NCI-H748 (cell line): ENCODE data around the gene TIMM13.

Experiments used
- DNase-seq: peaks from one replicate; lab custom pipeline; 2025; ENCODE audit not compliant: unreplicated experiment; lab: John Stamatoyannopoulos, UW

The TIMM13 gene

DNA sequence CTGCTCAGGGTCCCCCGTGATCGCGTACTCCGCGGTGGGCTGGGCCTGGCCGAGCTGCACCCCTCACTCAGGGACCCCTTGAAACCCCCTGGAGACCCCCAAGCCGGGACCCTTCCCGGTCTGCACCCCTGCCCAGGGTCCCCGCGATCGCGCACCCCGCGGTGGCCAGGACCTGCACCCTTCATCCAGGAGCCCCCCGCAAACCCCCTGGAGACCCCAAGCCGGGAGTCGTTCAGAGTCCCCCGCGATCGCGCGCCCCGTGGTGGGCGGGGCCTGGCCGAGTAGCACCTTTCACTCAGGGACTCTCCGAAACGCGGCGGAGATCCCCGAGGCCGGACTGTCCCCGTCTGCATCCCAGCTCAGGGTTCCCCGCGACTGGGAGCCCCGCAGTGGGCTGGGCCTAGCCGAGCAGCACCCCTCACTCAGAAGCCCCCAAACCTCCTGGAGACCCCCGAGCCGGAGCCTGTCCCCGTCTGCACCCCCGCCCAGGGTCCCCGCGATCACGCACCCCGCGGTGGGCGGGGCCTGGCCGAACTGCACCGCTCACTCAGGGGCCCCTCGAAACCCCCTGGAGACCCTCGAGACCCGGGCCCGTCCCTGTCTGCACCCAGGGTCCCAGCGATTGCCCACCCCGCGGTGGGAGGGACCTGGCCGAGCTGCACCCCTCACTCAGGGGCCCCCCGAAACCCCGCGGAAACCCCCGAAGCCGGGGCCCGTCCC, 28.6 kb upstream of the TIMM13 start:
- peak; percentile 27 for DNase-seq

DNA sequence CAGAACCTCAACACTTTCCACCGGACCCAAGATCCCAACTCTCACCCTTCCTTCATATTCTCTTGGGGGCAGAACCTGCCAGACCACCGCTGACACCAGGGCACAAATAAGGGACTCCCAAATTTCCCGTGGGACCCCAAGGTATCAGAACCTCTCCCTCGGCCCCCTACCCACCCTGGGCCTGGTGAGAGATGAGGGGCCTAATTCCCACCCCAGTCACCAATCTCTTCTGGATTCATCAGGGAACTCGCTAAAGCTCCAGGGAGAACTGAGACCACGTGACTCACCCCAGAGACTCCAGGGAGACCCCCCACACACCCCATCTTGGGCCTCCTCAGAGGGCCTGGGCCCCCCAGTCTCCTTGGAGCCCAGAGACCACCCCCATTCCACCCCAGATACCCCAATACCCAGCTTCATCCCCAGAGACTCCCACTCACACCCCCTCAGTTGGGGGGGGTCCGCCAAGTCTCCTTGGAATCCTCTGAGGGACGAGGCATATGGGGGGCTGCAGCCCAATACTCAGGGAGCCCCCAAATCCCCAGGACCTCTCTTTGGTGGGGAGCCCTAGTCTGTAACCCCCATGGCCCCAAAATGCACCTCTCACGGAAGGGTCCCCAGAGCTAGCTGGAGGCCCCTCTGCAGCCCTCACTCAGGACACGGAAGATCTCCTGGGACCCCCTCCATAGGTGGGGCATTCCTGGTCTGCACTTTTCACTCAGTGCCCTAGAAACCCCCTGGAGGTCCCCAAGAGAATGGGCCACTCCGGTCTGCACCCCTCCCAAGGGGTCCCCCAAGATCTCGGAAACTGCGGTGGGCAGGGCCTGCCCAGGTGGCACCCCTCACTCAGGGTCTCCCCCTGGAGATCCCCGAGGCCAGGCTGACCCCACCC, 27.8 kb upstream of the TIMM13 start:
- DNase-seq = no peak

DNA sequence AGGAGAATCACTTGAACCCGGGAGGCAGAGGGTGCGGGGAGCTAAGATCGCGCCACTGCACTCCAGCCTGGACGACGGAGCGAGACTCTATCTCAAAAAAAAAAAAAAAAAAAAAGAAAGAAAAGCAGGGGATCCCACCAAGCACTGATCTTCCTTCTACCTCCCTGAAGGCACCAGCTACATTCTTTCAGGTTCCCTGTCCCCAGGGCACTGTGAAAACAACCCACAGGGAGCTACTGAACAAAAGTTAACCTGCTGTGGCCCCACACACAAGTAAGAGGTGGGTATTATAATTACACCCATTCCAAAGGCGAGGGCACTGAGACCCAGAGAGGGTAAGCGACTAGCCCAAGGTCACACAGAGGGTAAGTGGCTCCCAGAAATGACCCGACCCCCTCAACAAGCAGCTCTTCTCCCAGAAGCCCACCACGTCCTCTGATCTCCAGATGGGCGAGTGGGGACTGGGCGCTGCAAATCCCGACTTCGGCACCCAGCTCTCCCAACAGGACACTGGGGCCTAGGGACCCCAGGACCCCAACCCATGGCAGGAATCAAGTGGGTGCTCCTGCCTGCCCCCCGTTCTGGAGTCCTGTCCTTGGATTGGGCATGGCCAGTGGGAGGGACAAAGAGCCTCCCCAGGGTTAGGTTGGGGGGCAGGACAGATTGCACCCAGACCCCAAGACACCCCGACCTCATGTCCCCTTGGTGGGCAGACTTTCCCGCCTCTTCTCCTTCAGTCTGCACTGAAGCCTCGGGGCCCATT, 27.0 kb upstream of the TIMM13 start:
- no peak for DNase-seq

DNA sequence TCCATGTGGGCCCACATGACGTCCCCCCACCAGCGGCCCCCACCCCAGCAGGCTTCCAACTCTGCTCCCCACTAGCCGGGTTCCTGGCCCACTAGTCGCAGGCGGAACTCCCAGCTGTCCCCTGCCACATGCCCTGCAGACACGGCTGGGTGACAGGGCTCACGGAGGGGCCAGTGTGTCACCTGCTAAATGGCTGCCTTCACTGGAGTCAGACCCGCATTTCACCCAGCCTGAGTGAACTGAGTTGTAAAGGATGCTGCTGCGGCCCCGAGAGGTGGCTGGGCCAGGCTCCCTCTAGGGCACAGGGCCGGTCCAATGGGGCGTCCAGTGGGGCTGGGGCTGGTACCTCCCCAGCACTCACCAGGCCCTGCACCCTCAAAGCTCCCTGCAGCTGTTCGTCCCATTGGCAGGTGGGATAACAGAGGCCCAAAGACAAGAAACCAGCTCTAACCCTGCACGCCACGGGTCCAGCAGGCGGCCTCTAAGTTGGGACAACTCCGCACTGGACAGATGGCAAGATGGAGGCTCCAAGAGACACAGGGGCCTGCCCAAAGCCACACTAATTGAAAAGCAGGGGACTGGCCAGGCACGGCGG, 26.1 kb upstream of the TIMM13 start:
- DNase-seq = no peak

DNA sequence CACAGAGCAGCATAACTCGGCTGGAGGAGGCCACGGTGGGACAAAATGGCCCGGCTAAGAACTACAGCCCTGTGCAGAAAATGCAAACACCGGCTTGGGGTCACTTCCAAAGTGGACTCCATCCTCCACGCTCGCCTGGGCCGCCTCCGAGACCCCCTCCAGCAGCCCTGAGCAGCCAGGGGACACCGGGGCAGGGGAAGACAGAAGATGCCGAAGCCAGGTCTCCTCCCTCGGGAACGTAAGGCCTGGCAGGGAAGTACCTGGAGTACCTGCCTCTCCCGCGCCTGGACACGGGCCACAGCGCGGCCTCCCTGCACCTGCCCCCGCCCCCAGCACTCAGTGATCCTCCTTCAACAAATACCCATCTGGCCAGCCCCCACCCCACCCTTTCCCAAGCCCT, 24.4 kb upstream of the TIMM13 start:
- no peak for DNase-seq

DNA sequence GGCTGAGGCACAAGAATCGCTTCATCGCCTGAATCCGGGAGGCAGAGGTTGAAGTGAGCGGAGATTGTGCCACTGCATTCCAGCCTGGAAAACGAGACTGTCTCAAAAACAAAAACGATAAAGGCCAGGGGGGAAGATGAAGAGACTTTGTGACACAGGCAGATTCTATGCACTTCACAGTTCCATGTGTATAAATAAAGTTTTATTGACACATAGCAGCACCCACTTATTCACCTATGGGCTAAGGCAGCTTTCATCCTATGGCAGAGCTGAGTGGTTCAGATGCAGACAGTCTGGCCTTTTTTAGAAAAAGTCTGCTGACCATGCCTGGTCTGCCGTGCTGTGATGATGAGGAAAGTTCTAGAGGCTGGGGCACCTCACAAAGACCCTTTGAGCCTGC, 23.8 kb upstream of the TIMM13 start:
- DNase-seq = no peak

DNA sequence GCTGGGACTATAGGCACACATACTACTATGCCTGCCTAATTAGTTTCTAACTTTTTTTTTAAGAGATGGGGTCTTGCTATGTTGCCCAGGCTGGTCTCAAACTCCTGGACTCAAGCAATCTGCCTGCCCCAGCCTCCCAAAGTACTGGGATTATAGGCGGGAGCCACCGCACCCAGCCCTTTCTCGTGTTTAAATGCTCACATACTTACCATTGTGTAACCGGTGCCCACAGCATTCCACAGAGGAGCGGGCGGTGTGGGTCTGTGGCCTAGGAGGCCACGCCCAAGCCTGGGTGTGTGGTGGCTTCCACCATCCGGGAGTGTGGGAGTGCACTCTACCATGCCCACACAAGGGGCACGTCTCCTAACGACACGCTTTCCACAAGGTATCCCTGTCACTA, 21.6 kb upstream of the TIMM13 start:
- DNase-seq = no peak

DNA sequence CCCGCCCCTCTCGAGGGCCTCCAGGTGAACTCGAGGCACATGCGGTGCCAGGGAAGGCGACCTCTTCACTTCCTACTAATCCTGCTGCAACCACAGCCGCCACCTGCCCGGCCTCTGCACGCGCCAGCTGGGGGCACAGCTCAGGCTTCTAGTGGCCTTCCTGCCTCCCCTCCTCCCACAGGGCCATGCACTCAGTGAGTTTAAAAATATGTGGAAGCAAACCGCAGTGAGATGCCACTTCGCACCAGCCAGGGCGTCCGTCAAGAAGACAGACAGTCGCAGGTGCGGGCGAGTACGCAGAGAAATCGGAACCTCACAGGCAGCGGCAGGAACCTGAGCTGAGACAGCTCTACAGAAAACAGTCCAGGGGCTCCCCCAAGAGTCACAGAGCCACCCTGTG, 19.0 kb upstream of the TIMM13 start:
- DNase-seq = no peak

DNA sequence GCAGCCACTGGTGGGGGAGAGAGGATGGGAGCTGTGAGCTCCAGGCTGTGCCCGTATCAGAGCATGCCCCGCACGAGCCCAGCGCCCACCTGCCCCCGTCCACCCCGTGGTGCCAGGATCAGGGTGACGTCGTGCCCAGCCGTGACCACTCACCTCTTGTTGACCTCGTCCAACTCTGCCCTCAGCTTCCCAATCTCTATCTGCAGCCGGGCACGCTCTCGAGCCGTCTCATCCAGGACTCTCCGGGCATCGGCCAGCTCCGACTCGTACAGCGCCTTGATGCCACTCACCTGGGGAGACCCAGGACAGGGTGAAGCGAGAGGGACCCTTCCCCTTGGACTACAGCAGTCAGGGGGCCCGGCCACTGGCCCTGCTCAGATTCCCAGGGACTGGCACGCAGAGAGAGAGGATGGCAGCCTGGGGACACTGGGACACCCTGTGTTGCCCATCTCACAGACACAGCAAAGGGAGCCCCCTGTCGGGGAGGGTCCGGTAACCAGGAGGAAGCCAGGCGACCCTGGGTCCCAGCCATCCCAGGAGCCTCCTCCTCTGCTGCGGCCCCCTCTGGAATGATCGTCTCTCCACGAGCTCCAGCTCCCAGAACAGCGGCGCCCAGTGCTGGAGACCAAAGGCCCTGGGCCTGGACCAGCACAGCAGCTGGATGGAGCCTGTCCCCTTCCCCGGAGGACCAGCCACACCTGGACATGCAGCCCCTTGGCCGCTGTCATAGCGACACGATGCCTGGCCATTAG, 17.0 kb upstream of the TIMM13 start:
- no peak for DNase-seq

DNA sequence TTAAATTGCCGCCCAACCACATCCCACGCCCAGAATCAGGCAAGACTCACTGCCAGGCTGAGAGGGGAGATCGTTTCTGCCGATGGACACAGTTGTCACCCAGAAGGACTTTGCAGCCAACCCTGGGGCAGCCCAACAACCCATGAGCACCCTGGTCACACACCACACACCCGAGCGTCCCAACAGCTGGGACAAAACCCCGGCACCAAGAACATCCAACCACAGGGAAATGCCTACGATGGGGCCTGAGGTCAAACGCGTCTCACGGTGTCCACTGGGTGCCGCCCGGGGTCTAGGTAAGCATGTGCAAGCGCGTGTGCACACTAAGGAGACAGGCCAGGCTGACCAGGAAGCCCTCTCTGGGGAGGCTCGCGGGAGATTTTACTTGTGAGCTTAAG, 16.4 kb upstream of the TIMM13 start:
- DNase-seq = no peak

DNA sequence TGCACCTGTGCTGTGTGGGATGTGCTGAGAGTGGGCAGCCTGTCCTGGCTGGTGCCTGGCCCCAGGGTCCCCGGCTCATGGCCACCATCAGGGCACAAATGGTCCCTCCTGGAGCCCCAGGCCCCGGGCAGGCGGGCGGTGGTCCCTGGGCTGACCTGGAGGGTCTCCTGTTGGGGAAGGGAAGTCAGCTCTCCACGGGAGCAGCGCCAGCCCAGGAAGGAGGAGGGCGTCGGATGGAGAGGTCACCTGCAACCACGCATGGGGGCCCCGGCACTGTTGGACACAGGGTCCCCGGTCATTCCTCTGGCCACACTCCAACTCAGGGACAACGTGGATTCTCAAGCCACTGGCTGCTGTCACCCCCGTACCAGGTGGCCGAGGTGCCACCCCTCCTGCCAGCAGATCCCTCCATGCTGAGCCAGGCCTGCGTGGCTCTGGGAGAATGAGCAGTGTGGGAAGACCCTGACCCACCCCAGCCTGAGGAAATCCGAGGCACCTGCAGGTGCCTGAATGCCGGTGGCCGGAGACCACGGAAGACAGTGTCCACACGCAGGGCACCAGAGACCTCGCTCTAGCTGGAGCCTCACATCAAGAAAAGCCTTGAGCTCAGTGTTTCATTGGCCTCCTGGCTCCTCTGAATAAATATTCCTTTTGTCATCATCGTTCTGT, 15.9 kb upstream of the TIMM13 start:
- no peak for DNase-seq

DNA sequence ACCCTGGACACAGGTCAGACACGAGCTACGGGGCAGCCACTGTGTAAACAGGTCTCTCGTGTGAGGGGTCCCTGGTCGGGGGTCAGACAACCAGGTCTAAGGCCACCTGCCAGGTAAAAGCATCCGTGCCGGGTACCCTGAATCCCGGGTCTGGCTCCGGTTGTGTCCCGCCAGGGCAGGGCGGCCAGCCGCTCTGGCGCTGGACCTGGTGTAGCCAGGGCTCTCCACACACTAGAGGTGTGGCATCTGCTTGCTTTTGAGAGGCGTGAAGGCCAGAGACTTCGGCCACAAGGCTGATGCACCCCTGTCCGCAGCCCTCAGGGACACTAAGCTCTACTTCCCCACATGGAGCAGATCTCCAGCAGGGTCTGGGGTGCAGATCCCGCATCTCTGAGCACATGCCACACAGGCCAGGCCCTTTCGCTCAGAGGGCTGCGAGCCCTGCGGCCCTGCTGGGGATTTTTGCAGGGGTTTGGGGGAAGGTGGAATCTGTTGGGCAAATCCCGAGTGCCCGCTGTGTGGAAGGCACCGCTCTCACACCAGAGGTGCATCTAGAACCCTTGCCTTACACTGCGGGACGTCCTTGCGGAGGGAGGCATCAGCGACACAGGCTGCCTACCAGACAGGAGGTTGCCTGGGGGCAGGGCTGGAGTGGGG, 13.8 kb upstream of the TIMM13 start:
- no peak for DNase-seq

DNA sequence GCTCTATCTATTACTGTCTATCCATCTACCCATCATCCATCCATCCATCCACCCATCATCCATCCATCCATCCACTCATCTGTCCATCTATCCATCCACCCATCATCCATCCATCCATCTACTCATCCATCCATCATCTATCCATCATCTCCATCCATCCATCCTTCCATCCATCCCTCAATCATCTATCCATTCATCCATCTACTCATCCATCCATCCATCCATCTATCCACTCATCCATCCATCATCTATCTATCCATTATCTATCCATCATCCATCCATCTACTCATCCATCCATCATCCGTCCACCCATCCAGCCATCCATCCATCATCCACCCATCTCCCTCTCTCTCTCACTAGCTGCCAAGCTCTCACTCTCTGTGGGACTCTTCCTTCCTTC, 13.1 kb upstream of the TIMM13 start:
- no peak for DNase-seq

DNA sequence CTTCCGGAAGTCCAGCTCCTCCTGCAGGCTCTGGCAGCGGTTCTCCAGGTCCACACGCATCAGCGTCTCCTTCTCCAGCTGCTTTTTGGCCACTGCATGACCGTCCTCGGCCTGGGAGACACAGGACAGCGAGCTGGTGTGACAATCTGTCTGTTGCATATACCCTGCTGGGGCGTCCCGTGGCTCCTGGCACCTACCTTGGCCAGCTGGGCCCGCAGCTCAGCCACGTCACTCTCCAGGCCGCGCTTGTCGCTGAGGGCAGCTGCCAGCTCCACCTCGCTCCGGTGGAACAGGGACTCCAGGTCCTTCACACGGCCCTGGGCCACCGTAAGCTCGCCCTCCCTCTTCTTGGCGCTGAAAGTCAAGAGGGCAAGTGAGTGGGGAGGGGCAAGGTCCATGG, 10.8 kb upstream of the TIMM13 start:
- DNase-seq = no peak

DNA sequence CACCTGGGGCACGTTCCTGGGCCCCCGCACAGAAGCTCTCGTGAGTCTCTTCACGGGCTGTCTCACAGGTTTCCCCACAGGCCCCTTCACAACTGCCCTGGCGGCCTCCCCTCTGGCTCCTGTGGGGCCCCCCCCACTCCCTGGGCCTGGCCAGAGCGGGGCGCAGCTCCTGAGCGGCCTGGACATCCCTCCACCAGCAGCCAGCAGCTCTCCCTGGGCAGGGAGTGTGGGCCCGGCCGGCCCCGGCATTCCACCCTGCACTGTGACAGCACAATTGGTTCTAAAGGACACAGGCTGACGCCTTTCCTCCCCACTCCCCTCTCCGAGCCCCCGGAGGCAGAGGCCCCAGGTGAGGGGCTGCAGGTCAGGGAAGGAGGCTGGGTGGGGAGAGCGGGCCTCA, 9.5 kb upstream of the TIMM13 start:
- DNase-seq = no peak

DNA sequence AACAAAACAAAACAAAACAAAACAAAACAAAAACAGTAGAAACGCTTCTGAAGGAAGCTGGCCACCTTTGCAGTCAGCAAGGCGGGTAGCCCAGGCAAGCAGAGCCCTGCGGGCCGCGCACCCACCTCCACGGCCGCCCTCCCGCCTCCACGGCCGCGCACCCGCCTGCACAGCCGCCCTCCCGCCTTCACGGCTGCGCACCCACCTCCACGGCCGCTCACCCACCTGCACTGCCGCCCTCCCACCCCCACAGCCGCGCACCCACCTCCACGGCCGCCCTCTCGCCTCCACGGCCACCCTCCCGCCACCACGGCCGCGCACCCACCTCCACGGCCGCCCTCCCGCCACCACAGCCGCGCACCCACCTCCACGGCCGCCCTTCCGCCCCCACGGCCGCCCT, 9.0 kb upstream of the TIMM13 start:
- DNase-seq = no peak

DNA sequence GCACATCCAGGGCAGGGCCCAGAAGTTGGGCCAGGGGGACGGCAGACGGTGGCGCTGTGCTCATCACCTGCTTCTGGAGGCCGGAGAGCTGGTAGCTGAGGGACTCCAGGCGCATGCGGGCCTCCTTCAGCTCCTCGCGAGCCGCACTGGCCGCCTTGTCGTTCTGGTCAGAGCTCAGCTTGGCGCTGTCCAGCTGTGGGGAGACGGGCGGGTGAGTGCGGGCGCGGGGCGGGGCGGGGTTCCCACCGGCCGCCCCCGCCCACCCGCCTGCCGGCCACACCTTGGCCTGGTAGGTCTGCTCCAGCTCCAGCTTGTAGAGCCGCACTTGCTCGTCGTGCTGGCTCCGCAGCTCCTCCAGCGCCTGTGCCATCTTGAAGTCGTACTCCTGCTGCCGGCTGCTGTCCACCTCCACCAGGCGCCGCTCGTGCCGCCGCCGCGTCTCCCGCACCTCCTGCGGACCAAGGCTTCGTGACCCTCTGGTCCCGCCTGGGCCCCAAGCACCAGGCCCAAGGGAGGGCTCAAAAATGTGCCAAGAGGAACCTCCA, 7.4 kb upstream of the TIMM13 start:
- DNase-seq = no peak

DNA sequence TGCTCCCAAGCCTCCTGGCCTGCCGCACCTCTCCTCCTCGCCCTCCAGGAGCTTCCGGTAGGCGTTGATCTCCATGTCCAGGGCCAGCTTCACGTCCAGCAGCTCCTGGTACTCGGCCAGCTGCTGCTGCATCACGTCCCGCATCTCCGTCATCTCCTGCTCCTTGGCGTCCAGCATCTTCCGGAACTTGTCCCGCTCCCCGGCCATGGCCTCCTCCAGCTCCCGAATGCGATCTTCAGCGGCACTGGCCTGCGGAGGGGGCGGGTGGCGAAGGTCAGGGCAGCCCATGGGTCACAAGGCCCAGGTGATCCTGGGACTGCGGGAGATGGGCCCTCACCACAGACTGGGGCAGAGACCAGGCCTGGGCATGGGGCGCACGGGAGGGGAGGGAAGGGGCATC, 6.9 kb upstream of the TIMM13 start:
- DNase-seq = no peak

DNA sequence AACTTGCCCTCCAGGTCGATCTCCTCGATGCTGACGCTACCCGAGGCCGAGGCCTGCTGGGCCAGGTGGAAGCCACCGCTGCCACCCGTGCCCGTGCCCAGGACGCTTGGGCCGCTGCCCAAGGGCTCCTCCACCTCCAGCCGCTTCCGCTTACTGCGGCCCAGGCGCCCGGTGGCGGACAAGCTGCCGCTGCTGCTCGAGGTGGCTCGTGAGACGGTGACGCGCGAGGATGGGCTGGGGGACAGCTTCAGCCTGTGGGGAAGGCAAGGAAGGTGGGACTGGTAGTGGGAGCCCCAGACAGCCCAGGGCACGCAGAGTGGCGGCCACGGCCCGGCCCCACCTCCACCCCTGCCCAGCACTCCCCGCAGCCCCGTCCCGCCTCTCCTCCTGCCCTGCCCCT, 6.5 kb upstream of the TIMM13 start:
- no peak for DNase-seq
